ENCODE measurements around the gene AP2B1.
"Not testable (repeated sequence)": the region's sequence is repeated elsewhere in the genome, so short reads cannot be mapped to it uniquely, and the experiment has no call there.

AP2B1 gene

GRCh38 chr17:35695613-35696012 lies 108.5 kb downstream of the AP2B1 start:
- DNase-seq (ENCODE audit: low read depth in 2 of 3, low spot score in 1 of 3): no peak

- no peak for DNase-seq (ENCODE audit: low read depth in 2 of 3, low spot score in 1 of 3)
Observed at GRCh38 chr17:35698800-35699199, 111.7 kb downstream of the AP2B1 start.

GRCh38 chr17:35700150-35700549 lies 113.0 kb downstream of the AP2B1 start:
- no peak for DNase-seq (ENCODE audit: low read depth in 2 of 3, low spot score in 1 of 3)

- no peak for DNase-seq (ENCODE audit: low read depth in 2 of 3, low spot score in 1 of 3)
Observed at GRCh38 chr17:35701491-35701890, 114.4 kb downstream of the AP2B1 start.

GRCh38 chr17:35703308-35703707 lies 116.2 kb downstream of the AP2B1 start:
- DNase-seq (ENCODE audit: low read depth in 2 of 3, low spot score in 1 of 3): not testable (repeated sequence)

- no peak for DNase-seq (ENCODE audit: low read depth in 2 of 3, low spot score in 1 of 3)
Observed at GRCh38 chr17:35705230-35705629, 118.1 kb downstream of the AP2B1 start.

- DNase-seq (ENCODE audit: low read depth in 2 of 3, low spot score in 1 of 3): no peak
Observed at GRCh38 chr17:35705705-35706104, 118.6 kb downstream of the AP2B1 start.

- no peak for DNase-seq (ENCODE audit: low read depth in 2 of 3, low spot score in 1 of 3)
Observed at GRCh38 chr17:35708149-35708548, 121.0 kb downstream of the AP2B1 start.

- no peak for DNase-seq (ENCODE audit: low read depth in 2 of 3, low spot score in 1 of 3)
Observed at GRCh38 chr17:35708951-35709350, 121.8 kb downstream of the AP2B1 start.

GRCh38 chr17:35709874-35710273 lies 122.8 kb downstream of the AP2B1 start:
- DNase-seq (ENCODE audit: low read depth in 2 of 3, low spot score in 1 of 3): no peak

GRCh38 chr17:35710950-35711349 lies 123.8 kb downstream of the AP2B1 start:
- DNase-seq (ENCODE audit: low read depth in 2 of 3, low spot score in 1 of 3): no peak

- DNase-seq (ENCODE audit: low read depth in 2 of 3, low spot score in 1 of 3): no peak
Observed at GRCh38 chr17:35713069-35713728, 126.1 kb downstream of the AP2B1 start.

- no peak for DNase-seq (ENCODE audit: low read depth in 2 of 3, low spot score in 1 of 3)
Observed at GRCh38 chr17:35714988-35715387, 127.9 kb downstream of the AP2B1 start.

GRCh38 chr17:35715416-35715815 lies 128.3 kb downstream of the AP2B1 start:
- no peak for DNase-seq (ENCODE audit: low read depth in 2 of 3, low spot score in 1 of 3)

GRCh38 chr17:35716173-35716572 lies 129.1 kb downstream of the AP2B1 start:
- no peak for DNase-seq (ENCODE audit: low read depth in 2 of 3, low spot score in 1 of 3)

GRCh38 chr17:35716897-35717465 lies 129.9 kb downstream of the AP2B1 start:
- no peak for DNase-seq (ENCODE audit: low read depth in 2 of 3, low spot score in 1 of 3)

GRCh38 chr17:35717475-35717874 lies 130.4 kb downstream of the AP2B1 start:
- DNase-seq (ENCODE audit: low read depth in 2 of 3, low spot score in 1 of 3): no peak

GRCh38 chr17:35723735-35724134 lies 136.6 kb downstream of the AP2B1 start:
- DNase-seq (ENCODE audit: low read depth in 2 of 3, low spot score in 1 of 3): no peak

- no peak for DNase-seq (ENCODE audit: low read depth in 2 of 3, low spot score in 1 of 3)
Observed at GRCh38 chr17:35725058-35725457, 137.9 kb downstream of the AP2B1 start.

GRCh38 chr17:35725802-35726126 lies 138.6 kb downstream of the AP2B1 start:
- DNase-seq (ENCODE audit: low read depth in 2 of 3, low spot score in 1 of 3): no peak

GRCh38 chr17:35726127-35726952 lies 139.2 kb downstream of the AP2B1 start:
- no peak for DNase-seq (ENCODE audit: low read depth in 2 of 3, low spot score in 1 of 3)

GRCh38 chr17:35726953-35727460 lies 139.9 kb downstream of the AP2B1 start:
- no peak for DNase-seq (ENCODE audit: low read depth in 2 of 3, low spot score in 1 of 3)
